MCF 10A (cell line): ENCODE measurements around the gene PLPP3. TPM values are rescaled to one million over a fixed set of nuclear protein-coding genes. Genes with fewer than 3 reads are reported as not detected.
A peak's percentile ranks its signal among the peaks of the same experiment; 100 is the strongest.

ENCODE experiments used
- BruUV-seq: library from RNA; stranded (reverse); fragments of 400-500 nt; replicated peaks from 2 replicates; lab custom pipeline; 2021; lab: Mats Ljungman, UMichigan
- CTCF ChIA-PET: fragments of 300-600 bp; sonication (Branson Sonifier 250); formaldehyde crosslinking; extraction: SDS; loops from one replicate; lab custom pipeline; 2021; ENCODE audit warnings: antibody characterized with exemption, inconsistent platforms; lab: Yijun Ruan, JAX
- POLR2A ChIA-PET: fragments of 300-600, 350-650 bp; sonication (Branson Sonifier 250); formaldehyde crosslinking; extraction: SDS; loops from one replicate; lab custom pipeline; 2020; ENCODE audit warnings: antibody characterized with exemption, inconsistent platforms; lab: Yijun Ruan, JAX
- DNase-seq: peaks from one replicate; pipeline ENCODE4 v3.0.0-alpha.2; 2018; ENCODE audit not compliant: unreplicated experiment
- H3K27ac Mint-ChIP-seq: one replicate; pipeline ENCODE4 v1.8.0; 2022; ENCODE audit warnings: mild to moderate bottlenecking, low read depth, mixed read lengths; ENCODE audit not compliant: unreplicated experiment
- H3K27me3 Mint-ChIP-seq: one replicate; pipeline ENCODE4 v1.8.0; 2022; ENCODE audit warnings: mixed read lengths; ENCODE audit not compliant: insufficient read depth, unreplicated experiment
- H3K36me3 Mint-ChIP-seq: one replicate; pipeline ENCODE4 v1.8.0; 2022; ENCODE audit warnings: mild to moderate bottlenecking, moderate library complexity, mixed read lengths; ENCODE audit not compliant: insufficient read depth, unreplicated experiment
- H3K4me1 Mint-ChIP-seq: one replicate; pipeline ENCODE4 v1.8.0; 2022; ENCODE audit warnings: mixed read lengths; ENCODE audit not compliant: insufficient read depth, unreplicated experiment
- H3K4me3 Mint-ChIP-seq: one replicate; pipeline ENCODE4 v1.8.0; 2022; ENCODE audit warnings: mild to moderate bottlenecking, moderate library complexity, mixed read lengths; ENCODE audit not compliant: unreplicated experiment
- H3K9me3 Mint-ChIP-seq: one replicate; pipeline ENCODE4 v1.8.0; 2022; ENCODE audit warnings: mixed read lengths; ENCODE audit not compliant: unreplicated experiment
- intact Hi-C: fragments of 100-400 bp; cut with micrococcal nuclease; formaldehyde crosslinking; loops from 2 replicates; pipeline ENCODE4 v1.14.1; 2022
- total RNA-seq: library from RNA; stranded (reverse); gene quantifications from 2 replicates; pipeline ENCODE4 v1.2.3, GENCODE V29; 2022
- TF ChIP-seq, protein P1 (sequence below): fragments of 200-600 bp; IDR thresholded peaks from one replicate; pipeline ENCODE4 v1.8.0; 2022; ENCODE audit warnings: antibody characterized with exemption, mild to moderate bottlenecking; ENCODE audit not compliant: unreplicated experiment

The PLPP3 gene
- total RNA-seq, 1 experiment from 2014 or later = 0.84 TPM

DNA sequence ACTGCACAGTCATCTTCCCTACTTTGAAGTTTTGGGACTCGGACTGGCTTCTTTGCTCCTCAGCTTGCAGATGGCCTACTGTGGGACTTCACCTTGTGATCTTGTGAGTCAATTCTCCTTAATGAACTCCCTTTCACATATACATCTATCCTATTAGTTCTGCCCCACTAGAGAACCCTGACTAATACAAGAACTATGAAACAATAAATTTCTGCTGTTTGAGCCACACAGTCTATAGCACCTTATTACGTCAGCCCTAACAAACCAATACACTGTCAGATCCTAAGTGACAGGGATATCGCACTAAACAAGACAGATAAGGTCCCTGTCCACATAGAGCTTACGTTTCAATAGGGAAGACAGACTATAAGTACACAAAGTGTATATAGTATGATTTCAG is 120.1 kb downstream of the PLPP3 start:
- ChIA-PET POLR2A (no interaction called here), CTCF (no interaction called here)
- Mint-ChIP-seq H3K4me3 (no peak overlapping the region), H3K36me3 (no peaks in the 10 kb centered on the region), H3K27me3 (no peaks in the 10 kb centered on the region), H3K9me3 (no peaks in the 10 kb centered on the region), H3K27ac (no peak overlapping the region), H3K4me1 (peaks cover 6% of the 10 kb centered on the region)
- TF ChIP-seq, protein P1, sequence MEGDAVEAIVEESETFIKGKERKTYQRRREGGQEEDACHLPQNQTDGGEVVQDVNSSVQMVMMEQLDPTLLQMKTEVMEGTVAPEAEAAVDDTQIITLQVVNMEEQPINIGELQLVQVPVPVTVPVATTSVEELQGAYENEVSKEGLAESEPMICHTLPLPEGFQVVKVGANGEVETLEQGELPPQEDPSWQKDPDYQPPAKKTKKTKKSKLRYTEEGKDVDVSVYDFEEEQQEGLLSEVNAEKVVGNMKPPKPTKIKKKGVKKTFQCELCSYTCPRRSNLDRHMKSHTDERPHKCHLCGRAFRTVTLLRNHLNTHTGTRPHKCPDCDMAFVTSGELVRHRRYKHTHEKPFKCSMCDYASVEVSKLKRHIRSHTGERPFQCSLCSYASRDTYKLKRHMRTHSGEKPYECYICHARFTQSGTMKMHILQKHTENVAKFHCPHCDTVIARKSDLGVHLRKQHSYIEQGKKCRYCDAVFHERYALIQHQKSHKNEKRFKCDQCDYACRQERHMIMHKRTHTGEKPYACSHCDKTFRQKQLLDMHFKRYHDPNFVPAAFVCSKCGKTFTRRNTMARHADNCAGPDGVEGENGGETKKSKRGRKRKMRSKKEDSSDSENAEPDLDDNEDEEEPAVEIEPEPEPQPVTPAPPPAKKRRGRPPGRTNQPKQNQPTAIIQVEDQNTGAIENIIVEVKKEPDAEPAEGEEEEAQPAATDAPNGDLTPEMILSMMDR = no peak
- intact Hi-C loops = no loop called here
- no TSS peak for BruUV-seq
- no peak for DNase-seq

DNA sequence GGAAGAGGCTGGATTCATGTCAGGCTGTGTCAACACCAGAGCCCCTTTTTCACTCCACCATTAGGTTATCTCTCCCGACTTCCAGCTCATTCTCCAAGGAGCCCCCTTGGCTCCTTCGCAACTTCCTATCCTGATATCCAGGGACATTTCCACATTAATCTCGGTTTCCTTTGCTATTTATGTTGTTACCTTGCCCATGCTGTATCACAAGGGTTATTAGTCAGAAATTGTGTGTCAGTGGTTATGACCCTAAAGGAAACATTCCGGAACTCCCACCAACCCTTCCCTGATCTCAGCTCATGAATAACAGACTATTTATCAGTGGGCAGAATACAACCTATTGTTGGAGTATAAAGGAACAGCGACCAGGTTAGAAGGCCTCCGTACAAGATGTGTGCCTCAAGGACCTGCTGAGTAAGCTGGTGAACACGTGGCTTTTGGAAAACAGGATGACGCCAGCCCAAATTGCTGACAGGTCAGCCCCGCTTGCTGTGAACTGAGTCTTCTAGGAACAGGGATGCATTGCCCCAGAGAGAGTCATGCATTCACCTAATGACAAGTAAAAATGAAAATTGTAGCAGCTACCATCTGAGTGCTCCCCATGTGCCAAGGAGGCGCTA is 121.5 kb downstream of the PLPP3 start:
- ChIA-PET CTCF (interaction anchor here (0.7 kb wide), 1 partner anchor 31 kb away, joined by 3 read pairs; no protein-coding TSS in a partner anchor), POLR2A (no interaction called here)
- H3K9me3 Mint-ChIP-seq = no peaks in the 10 kb centered on the region
- no TSS peak for BruUV-seq
- H3K27me3 Mint-ChIP-seq = no peaks in the 10 kb centered on the region
- H3K36me3 Mint-ChIP-seq = no peaks in the 10 kb centered on the region
- H3K4me3 Mint-ChIP-seq = no peak overlapping the region
- peaks cover 6% of the 10 kb centered on the region for H3K4me1 Mint-ChIP-seq
- intact Hi-C loops = no loop called here
- no peak for DNase-seq
- TF ChIP-seq, protein P1 = no peak
- H3K27ac Mint-ChIP-seq = peak overlapping the region; percentile 14

DNA sequence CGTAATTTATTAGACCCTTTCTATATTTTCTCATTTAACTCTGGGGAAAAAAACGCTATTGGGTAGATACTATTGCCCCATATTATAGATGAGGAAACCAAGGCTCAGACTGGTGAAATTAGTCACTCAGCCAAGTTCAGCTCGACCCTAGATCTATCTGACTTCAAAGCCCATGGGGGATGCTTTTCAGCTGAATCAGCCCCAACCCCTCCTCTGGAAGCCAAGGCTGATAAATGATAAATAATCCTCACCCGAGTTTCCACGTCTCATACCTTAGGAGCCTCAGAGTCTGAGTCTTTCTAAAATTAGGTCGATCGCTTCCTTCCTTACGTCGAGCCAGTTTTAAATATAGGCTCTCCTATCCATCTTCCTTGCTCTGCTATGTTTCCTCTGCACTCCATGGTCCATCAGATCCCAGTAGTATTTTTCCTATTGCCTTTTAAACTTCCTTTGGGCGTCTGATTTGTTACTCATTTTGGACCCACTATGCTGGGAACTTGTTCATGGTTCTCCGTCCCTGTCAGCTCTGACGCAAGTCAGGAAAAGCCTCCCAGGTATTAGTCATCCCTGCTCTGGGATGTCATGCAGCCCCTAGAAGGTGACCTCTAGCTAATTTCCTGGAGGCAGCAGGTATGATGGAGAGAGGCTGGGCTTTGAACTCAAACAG is 122.8 kb downstream of the PLPP3 start:
- no TSS peak for BruUV-seq
- DNase-seq = peak; percentile 93
- TF ChIP-seq, protein P1 = no peak
- H3K27ac Mint-ChIP-seq = no peak overlapping the region
- no peaks in the 10 kb centered on the region for H3K36me3 Mint-ChIP-seq
- peaks cover 6% of the 10 kb centered on the region for H3K4me1 Mint-ChIP-seq
- no peak overlapping the region for H3K4me3 Mint-ChIP-seq
- ChIA-PET CTCF (interaction anchor here (0.6 to 0.7 kb wide), 2 partner anchors 29 to 79 kb away, joined by 3 read pairs; no protein-coding TSS in a partner anchor), POLR2A (interaction anchor here (0.6 kb wide), 1 partner anchor 232 kb away, joined by 3 read pairs; no protein-coding TSS in a partner anchor)
- intact Hi-C loops = no loop called here
- H3K9me3 Mint-ChIP-seq = no peaks in the 10 kb centered on the region
- H3K27me3 Mint-ChIP-seq = no peaks in the 10 kb centered on the region

DNA sequence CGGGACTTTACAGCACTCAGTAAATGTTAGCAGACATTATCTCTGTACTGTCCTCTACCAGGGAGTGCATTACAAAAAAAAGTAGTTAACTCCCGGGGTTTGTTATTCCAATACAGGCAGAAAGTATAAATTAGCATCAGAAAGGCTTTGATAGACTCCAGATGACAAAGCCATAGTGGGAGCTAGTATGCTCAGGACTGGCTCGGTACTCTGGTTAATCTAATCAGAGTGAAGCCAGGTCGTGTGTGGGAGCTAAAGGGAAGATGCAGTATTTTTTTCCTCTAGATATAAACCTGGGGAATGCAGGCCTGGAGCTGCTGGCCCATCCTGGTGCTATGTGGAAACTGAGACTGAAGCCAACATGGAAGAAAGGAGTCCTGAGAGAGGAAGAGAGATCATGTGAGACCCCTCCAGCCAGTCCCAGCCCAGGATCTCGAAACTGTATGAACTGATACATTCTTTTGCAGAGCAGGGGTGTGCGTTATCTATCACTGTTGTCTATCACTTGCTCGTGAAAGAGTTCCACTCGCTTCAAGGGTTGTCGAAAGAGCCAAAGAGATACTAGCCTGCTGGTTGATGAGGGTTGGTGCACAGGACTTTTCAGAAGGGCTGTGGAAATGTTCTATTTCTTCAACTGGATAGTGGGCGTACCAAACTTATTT is 125.8 kb downstream of the PLPP3 start:
- peaks cover 6% of the 10 kb centered on the region for H3K4me1 Mint-ChIP-seq
- H3K9me3 Mint-ChIP-seq = no peaks in the 10 kb centered on the region
- CTCF ChIA-PET = no interaction called here
- DNase-seq = no peak
- no peaks in the 10 kb centered on the region for H3K36me3 Mint-ChIP-seq
- H3K27ac Mint-ChIP-seq = no peak overlapping the region
- H3K27me3 Mint-ChIP-seq = no peaks in the 10 kb centered on the region
- H3K4me3 Mint-ChIP-seq = no peak overlapping the region
- intact Hi-C loops = no loop called here
- no TSS peak for BruUV-seq
- TF ChIP-seq, protein P1 = no peak
- POLR2A ChIA-PET = no interaction called here
